GM19025 (cell line): ENCODE data around the gene C11orf24.
"Not testable (repeated sequence)": the region's sequence is repeated elsewhere in the genome, so short reads cannot be mapped to it uniquely, and the experiment has no call there.

Experiments
- ATAC-seq: cut with Tn5 transposase; IDR thresholded peaks from one replicate; pipeline ENCODE4 v1.9.1; 2021; ENCODE audit warnings: mild to moderate bottlenecking, low read depth, moderate library complexity; ENCODE audit not compliant: unreplicated experiment

Gene C11orf24

DNA sequence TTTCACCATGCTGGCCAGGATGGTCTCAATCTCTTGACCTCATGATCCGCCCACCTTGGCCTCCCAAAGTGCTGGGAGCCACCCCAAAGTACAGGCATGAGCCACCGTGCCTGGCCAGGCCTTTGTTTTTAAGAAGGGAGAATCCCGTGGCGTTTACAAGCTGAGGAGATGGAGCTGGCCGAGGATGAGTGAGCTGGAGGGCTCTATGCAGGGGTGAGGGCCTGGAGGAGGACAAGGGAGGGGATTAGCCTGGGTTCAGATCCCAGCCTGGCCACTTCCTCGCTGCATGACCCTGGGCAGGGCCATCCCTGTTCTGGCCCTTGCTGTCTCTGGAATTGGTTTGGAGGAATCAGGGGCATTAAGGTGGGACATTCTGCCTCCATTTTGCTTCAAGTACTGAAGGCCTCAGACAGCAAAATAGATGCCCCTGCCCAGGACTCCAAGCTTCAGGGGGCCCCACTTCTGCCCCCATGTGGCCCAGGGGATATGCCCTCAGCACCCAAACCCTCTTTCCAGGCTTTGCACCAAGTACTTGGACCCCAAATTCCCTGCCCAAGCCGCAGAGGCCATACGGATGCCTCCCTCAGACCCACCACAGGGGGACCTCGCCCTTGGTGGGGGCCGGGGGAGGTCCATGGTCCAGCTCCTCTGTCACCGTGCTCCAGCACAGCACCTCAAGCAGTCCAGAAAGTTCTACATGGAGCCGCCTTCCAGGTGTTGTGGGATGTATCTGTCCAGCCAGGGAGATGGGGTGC is 28.5 kb upstream of the C11orf24 start:
- ATAC-seq = no peak

DNA sequence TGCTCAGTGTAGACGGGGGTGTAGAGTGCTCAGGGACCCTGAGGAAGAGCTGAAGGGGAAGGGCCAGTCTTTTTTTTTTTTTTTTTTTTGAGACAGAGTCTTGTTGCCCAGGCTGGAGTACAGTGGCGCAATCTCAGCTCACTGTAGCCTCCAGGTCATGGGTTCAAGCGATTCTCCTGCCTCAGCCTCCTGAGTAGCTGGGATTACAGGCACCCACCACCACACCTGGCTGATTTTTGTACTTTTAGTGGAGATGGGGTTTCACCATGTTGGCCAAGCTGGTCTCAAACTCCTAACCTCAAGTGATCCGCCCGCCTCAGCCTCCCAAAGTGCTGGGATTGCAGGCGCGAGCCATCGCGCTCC is 27.7 kb upstream of the C11orf24 start:
- ATAC-seq = not testable (repeated sequence)

DNA sequence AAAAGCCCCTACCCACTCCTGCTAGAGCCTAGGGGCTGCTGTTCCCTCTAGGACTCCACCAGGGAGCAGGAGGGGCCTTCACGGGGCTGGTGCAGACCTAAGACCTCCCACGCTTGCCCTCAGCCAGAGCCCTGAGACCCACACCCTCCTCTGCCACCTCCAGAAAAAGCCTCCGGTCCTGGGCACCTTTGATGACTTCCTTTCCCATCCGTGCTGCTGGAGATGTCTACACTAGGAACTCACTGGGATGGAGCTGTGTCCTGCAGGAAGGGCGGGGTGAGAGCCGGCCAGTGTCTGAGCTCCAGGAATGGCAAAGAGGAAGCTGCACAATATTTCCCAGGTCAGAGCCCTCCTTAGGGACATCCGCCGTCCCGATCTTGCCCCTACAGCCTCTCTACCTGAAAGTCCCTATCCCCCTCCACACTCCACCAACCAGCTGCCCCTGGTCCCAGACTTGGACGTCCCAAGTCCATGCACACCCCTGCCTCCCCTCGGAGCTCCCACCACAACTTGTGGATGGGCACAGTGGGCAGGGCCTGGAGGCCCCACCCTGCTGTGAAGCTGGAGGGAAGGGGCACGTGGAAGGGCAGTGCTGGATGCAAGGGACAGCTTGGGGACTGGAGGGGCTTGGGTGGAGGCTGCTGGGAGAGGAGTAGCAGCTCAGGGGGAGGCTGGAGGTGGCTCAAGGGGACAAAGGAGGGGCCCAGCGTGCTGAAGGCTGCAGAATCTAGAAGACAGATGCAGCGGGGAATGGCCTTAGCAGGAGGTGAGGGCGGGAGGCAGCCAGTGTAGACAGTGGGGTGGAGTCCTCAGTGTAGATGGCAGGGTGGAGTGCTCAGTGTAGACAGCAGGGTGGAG is 27.1 kb upstream of the C11orf24 start:
- no peak for ATAC-seq

DNA sequence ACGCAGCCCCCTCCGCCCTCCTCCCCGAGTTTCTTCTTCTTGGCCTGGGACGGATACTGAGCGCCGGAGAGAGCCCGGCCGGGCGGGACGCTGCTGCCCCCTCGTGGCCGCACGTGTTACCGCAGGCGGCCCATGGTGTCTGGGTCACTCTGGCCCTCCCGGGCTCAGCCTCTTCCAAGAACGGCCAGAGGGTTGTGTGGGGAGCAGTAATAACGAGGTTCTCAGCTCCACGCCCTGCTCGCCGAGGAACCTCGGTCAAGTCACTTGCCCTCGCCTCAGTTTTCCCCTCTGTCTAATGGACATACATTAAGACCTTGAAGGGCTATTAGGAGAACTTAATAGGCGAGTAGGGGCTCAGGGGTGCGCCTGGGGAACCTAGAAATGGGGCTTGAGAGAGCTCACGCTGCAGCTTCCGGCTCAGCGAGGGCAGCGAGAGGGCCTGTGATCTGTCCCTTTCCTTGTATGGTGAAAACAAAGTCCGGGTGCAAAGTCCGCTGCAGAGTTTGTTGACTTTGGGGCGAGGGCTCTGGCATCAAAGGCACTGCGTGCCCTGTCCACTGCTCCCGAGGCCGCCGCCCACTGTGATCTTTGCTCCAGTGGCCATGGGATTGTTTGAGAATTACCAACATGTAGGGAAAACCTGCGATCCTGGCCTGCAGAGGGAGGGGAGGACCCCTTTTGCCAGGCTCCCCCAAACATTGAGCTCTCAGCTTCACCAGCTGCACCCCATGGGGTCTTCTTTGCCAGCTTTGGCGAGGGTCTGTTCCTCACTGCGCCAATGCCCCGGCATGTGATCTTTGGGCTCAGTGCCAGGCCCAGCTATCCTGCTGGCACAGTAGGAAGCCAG is 26.3 kb upstream of the C11orf24 start:
- no peak for ATAC-seq

DNA sequence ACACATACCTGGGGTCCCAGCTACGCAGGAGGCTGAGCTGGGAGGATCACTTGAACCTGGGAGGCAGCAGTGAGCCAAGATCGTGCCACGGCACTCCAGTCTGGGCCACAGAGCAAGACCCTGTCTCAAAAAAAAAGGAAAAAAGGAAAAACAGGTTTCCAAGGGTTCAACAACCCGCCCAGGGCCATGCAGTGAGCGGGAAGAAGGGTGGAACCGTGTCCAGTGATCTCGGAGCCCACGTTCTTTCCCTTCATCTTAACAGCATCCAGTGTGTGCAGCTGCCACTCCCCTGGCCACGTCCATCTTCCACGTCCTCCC is 25.7 kb upstream of the C11orf24 start:
- no peak for ATAC-seq

DNA sequence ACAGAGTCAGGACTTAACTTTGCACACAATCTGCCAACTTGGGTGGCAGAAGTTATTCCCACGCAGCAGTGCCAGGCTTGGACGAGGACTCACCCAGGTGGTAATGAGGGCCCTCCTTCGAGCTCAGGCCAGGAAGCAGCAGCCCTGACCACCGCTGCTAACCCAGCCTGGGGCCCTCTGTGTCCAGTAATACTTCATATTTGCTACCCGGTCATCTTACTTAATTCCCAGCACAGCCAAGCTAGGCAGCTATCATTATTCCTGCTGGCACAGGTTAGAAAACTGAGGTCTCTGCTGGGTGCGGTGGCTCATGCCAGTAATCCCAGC is 25.2 kb upstream of the C11orf24 start:
- no peak for ATAC-seq

DNA sequence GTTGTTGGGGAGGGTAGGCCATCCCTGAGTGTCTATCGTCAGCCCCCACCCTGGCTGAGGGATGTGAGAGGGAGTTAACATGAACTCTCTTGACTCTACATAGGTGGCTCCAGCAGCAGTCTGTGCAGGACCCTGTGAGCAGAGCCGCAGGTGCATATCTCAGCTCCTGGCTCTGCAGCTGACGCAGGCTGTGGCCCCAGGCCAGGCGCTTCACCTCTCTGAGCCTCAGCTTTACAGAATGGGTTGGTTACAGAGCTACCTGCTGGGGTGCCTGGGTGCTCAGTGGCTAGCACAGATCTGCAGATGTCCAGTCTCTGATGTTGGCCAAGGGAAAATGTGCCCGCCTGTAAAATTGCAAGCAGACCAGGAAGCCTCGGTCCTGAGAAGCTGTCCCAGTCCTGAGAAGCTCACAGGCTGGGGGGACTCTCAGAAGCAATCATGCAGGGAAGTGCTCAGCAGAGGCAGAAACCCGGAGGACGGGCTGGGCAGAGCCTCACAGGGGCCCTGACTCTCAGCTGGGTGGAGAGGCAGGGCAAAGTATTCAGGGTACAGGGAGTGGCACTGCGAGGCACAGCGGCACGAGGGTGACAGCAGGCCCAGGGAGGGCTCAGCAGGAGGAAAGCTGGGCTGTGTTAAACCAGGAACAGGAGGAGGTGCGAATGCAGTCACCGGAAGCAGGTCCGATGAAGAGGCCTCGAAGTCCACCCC is 24.7 kb upstream of the C11orf24 start:
- ATAC-seq = no peak

DNA sequence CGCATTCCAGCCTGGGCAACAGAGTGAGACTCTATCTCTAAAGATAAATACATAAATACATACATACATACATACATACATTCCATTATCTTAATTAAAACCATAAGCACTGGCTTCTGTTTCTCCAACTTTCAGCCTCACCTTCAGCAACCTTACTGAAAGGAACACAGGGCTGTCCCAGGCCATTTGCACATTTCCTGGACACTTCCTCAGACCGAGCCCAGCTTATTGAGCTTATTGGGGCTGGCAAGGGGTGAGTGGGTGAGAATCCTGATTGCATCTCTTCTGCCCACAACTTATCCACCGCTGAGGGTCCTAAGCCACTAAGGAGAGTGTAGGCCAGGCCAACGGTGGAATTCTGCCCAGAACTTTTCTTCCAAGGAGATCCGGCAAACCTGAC is 24.2 kb upstream of the C11orf24 start:
- ATAC-seq = no peak

DNA sequence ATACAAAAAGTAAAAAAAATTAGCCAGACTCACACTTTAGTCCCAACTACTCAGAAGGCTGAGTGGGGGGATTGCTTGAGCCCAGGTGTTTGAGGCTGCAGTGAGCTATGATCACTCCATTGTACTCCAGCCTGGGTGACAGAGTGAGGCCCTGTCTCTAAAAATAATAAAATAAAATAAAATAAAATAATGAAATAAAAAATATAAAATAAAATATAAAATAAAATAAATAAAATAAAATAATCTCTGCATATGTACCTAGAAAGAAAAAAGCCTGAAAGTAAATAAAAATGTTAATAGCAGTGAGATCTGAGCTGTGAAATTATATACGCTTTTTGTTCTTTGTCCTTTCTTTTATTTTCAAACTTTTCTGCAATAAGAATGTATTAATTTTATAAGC is 23.5 kb upstream of the C11orf24 start:
- ATAC-seq = no peak

DNA sequence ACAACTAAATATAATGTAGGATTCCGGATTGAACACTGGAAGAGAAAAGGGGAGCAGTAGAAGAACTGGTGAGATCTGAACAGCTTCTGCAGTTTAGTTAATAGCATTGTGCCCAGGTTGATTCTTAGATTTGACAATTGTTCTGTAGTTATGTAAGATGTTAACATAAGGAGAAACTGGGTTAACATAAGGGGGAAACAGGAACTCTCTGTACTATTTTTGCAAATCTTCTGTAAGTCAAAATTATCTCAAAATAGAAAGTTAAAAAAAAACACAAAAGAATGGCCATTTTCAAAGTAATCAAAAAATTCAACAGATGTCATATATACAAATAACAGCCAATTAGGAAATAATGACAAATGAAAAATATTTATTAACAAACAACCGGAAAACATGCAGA is 21.9 kb upstream of the C11orf24 start:
- no peak for ATAC-seq

DNA sequence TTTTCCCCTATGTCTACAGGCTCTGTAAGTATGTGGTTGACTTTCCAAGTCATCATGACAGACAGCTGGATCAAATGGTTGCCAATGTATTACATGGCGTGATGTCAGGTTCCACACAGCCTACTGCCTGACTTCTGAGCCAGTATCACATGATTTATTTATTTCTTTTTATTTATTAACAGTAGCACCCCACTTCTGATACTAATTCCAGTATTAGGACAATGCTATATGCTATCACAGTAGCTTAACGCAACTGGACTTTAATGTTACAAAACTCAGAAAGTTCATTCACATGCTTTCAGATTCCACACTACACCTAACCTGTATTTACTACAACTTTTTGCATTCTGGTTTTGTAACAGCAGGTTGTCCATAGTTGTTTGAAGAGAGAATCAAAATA is 17.7 kb upstream of the C11orf24 start:
- no peak for ATAC-seq

DNA sequence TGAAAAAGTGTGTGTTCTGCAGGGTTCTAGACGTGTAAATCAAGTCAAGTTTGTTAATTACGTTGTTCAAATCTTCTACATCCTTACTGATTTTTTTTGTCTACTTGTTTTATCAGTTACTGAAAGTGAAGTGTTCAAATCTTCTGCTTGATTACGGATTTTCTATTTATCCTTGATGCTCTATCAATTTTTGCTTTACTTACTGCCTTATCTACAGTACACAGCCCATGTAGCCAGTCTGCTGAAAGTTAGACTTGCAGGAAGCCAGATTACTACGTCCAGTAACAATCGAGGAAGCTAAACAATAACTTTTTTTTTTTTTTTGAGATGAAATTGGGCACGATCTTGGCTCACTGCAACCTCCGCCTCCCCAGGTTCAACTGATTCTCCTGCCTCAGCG is 15.6 kb upstream of the C11orf24 start:
- no peak for ATAC-seq

DNA sequence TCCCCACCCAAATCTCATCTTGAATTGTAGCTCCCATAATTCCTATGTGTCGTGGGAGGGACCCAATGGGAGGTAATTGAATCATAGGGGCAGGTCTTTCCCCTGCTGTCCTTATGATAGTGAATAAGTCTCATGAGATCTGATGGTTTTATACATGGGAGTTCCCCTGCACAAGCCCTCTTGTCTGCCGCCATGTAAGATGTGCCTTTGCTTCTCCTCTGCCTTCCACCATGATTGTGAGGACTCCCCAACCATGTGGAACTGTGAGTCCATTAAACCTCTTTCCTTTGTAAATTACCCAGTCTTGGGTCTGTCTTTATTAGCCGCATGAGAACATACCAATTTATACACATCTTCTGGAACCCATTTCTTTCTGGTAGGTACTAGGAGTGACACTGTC is 12.8 kb upstream of the C11orf24 start:
- not testable (repeated sequence) for ATAC-seq

DNA sequence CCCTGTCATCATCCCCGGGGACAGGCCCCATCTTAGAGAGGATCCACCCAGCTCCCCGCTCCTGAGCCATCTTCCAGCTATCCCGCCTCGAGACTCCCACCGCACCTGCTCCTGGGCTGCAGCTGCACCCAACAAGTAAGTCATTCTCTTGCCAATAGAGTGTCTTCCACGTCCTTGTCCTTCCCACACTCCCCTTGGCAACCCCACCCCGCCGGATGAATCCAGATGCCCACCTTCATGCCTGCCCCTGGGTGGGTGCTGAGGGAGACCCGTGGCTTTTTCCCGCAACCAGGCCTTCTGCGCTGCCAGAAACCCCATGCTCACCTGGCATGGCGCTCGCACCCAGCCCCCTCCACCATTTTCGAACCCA is 11.1 kb upstream of the C11orf24 start:
- no peak for ATAC-seq

DNA sequence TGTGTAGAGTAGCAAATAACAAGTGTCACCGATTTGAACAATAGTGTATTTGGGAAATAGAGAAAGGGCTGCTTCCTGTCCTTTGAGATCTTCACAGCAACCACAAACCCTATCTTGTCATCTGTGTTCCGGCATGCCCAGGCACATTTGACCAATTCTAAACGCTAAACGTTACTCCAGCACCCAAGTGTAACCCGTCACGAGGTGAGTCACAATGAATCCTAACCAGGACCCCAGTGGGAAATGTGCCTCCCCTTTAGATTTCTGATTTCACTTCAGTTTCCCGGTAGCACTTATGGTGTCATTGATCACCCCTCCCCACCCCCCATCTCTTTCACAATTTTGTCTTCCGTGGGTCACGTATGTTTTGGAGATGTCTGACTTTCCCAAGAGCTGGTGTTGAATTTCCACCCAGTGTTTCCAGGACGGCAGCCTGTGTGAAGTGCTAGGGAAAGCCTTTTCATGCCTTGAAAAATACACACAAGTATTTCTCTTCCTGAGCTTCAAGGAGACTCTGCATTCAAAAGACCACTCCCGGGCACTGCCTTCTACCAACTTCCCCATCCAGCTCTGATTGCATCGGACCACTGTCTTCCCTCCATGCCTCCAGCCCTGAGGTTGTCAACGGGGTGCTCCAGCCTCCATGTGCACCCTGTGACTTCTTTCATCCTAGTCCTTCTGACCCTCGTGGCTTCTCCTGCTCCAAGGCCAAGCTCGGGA is 10.5 kb upstream of the C11orf24 start:
- ATAC-seq = no peak

DNA sequence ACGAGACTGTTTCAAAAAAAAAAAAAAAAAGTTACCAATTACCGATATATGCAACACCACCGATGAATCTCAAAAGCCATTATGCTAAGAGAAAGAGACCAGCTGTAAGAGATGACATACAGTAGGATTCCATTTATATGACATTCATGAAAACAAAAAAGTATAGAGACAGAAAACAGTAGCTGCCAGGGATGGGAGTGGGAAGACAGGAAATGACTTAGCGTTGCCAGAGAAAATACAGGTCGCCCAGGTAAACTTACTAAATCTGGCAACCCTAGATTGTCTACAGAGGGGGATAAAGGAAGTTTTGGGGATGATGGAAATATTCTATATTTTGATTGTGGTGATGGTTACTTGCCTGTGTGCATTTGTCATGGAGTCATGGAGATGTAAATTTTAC is 7.9 kb upstream of the C11orf24 start:
- ATAC-seq = no peak

DNA sequence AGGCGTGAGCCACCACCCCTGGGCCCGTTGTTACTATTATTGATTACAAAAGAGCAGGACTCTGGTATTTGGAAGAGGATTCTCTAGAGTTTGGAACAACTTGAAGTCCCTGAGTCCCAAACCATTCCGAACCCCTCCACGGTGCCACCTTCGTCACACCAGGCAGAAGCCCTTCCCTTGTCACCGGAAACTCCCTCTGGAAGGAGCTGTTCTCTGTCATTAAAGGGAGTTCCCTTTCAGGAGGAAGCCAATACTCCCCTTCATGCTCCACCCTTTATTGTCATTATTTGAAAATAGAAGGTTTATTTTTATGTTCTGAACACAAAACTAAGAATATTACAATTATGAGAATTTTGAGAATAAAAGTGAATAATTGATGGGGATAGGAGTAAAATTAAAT is 5.1 kb upstream of the C11orf24 start:
- no peak for ATAC-seq

DNA sequence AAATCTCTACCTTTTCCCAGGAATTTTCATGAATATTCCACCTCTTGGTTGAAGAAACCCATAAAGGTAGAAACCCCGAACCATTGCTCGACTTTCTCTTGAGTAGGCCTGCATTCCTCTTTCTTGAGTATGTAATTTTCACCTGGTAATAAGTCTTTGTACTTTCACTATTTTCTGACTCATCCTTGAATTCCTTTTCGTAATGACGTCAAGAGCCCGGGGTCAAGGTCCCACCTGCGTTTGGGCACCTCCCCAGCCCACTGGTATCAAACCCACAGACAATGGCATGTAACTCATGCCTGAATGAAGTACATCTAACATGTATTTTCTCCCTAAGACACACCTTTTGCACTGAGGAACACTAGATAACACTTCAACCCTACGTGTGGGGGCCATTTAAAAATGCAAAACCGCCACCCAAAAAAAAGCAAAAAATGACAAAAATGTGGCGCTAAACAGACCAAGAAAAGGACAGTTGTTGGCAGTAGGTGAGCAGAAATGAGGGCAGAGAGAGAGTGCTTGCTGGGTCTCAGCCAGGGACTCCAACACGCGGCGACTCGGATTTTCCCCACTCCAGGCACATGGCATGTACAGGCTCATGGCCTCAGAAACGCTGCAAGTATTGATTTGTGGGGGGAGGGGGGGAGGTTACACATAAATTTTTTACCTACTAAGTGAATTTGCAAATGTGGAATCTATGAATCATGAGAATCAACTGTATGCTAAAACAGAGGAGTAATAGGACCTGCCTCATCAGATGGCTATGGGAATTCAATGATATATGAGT is 4.1 kb upstream of the C11orf24 start:
- ATAC-seq = no peak

DNA sequence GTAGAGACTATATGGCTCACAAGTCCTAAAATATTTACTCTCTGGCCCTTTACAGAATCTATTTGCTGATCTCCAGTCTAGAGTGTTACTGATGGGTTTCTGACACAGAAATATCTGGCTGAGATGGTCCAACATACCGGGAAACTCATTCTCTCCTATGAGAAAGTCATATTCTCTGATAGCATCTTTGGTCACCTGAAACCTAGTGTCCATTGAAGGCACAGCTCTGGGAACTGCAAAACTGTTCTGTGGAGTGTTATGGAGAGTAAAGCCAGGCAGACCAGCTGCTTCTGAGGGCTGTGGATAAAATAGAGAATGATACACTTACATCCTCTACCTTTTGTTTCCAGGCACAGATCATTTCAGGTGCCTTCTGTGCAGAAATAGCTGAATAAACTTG is 2.5 kb upstream of the C11orf24 start:
- no peak for ATAC-seq
